HEK293 (cell line): ENCODE results near the gene DISC1.

Source experiments
- CTCF ChIA-PET: fragments of 350-600 bp; formaldehyde crosslinking; extraction: SDS; loops from one replicate; lab custom pipeline; 2021; ENCODE audit warnings: antibody characterized with exemption; lab: Yijun Ruan, JAX
- POLR2A ChIA-PET: fragments of 300-600 bp; formaldehyde crosslinking; extraction: SDS; loops from one replicate; lab custom pipeline; 2020; ENCODE audit warnings: antibody characterized with exemption, inconsistent platforms; lab: Yijun Ruan, JAX
- H3K27ac ChIP-seq: fragments of 200-500 bp; sonication (Bioruptor generic); 2 replicates; pipeline ENCODE4 v1.5.1; 2014; ENCODE audit warnings: low read depth, low read length, control low read depth, inconsistent platforms; ENCODE audit errors: extremely low read depth
- H3K36me3 ChIP-seq, 2 experiments: fragments of 200-500 bp in 1 of 2; sonication (Bioruptor generic) in 1 of 2; 1 replicate in 1 of 2; 2 replicates in 1 of 2; pipeline ENCODE4 v1.5.1; 2014 to 2017; ENCODE audit warnings: inconsistent platforms in 2 of 2, low read length in 2 of 2; ENCODE audit not compliant: control insufficient read depth in 2 of 2, insufficient read depth in 1 of 2
- H3K4me1 ChIP-seq: fragments of 200-500 bp; sonication (Bioruptor generic); 2 replicates; pipeline ENCODE4 v1.5.1; 2014; ENCODE audit warnings: mild to moderate bottlenecking, low read length, inconsistent platforms; ENCODE audit not compliant: control insufficient read depth, insufficient read depth
- H3K4me3 ChIP-seq: 2 replicates; pipeline ENCODE4 v1.5.1; 2011; ENCODE audit warnings: low read depth, mild to moderate bottlenecking, control low read depth, low read length, moderate library complexity
- H3K9me3 ChIP-seq: fragments of 200-500 bp; sonication (Bioruptor generic); 2 replicates; pipeline ENCODE4 v1.5.1; 2014; ENCODE audit warnings: low read depth, low read length, inconsistent platforms; ENCODE audit not compliant: control insufficient read depth, insufficient read depth
- GLI2 ChIP-seq: fragments of 450-650 bp; formaldehyde crosslinking; IDR thresholded peaks from 2 replicates; pipeline ENCODE4; 2017; ENCODE audit warnings: missing biosample characterization, missing genetic modification characterization, low read depth, borderline replicate concordance
- INSM2 ChIP-seq: fragments of 450-650 bp; formaldehyde crosslinking; IDR thresholded peaks from 2 replicates; pipeline ENCODE4 v1.5.1; 2016; ENCODE audit warnings: missing biosample characterization, missing genetic modification characterization
- KLF16 ChIP-seq: fragments of 450-650 bp; formaldehyde crosslinking; IDR thresholded peaks from 2 replicates; pipeline ENCODE4 v1.5.1; 2017; ENCODE audit warnings: missing biosample characterization, missing genetic modification characterization
- SCRT1 ChIP-seq: fragments of 450-650 bp; formaldehyde crosslinking; IDR thresholded peaks from 2 replicates; pipeline ENCODE4 v1.5.1; 2016; ENCODE audit warnings: missing biosample characterization, missing genetic modification characterization, borderline replicate concordance
- SCRT2 ChIP-seq: fragments of 450-650 bp; formaldehyde crosslinking; IDR thresholded peaks from 2 replicates; pipeline ENCODE4 v1.5.1; 2016; ENCODE audit warnings: missing biosample characterization, missing genetic modification characterization
- TRIM28 ChIP-seq: IDR thresholded peaks from 2 replicates; pipeline ENCODE4 v1.6.1; 2011; ENCODE audit warnings: low read length, control low read depth, borderline replicate concordance
- ZEB2 ChIP-seq: fragments of 450-650 bp; formaldehyde crosslinking; IDR thresholded peaks from 2 replicates; pipeline ENCODE4 v1.5.1; 2016; ENCODE audit warnings: missing biosample characterization, missing genetic modification characterization
- ZFHX2 ChIP-seq: fragments of 450-650 bp; formaldehyde crosslinking; conservative IDR thresholded peaks from 2 replicates; pipeline ENCODE4 v1.5.1; 2016; ENCODE audit warnings: missing biosample characterization, missing genetic modification characterization
- ZNF132 ChIP-seq: fragments of 450-650 bp; formaldehyde crosslinking; IDR thresholded peaks from 2 replicates; pipeline ENCODE4 v1.5.1; 2017; ENCODE audit warnings: missing biosample characterization, missing genetic modification characterization, borderline replicate concordance
- ZNF214 ChIP-seq: fragments of 450-650 bp; formaldehyde crosslinking; IDR thresholded peaks from 2 replicates; pipeline ENCODE4 v1.5.1; 2017; ENCODE audit warnings: missing biosample characterization, mild to moderate bottlenecking, missing genetic modification characterization, borderline replicate concordance
- ZNF23 ChIP-seq: fragments of 450-650 bp; formaldehyde crosslinking; IDR thresholded peaks from 2 replicates; pipeline ENCODE4 v1.5.1; 2016; ENCODE audit warnings: missing biosample characterization, missing genetic modification characterization, borderline replicate concordance
- ZNF433 ChIP-seq: fragments of 450-650 bp; formaldehyde crosslinking; IDR thresholded peaks from 2 replicates; pipeline ENCODE4 v1.5.1; 2016; ENCODE audit warnings: missing biosample characterization, missing genetic modification characterization, low read depth
- ZNF561 ChIP-seq: fragments of 450-650 bp; IDR thresholded peaks from 2 replicates; pipeline ENCODE4 v1.5.1; 2018; ENCODE audit warnings: missing biosample characterization, missing genetic modification characterization, borderline replicate concordance
- ZNF621 ChIP-seq: fragments of 450-650 bp; formaldehyde crosslinking; IDR thresholded peaks from 2 replicates; pipeline ENCODE4 v1.5.1; 2017; ENCODE audit warnings: missing biosample characterization, missing genetic modification characterization
- ZNF629 ChIP-seq: fragments of 450-650 bp; formaldehyde crosslinking; IDR thresholded peaks from 2 replicates; pipeline ENCODE4 v1.5.1; 2017; ENCODE audit warnings: missing biosample characterization, missing genetic modification characterization
- ZSCAN30 ChIP-seq: fragments of 450-650 bp; IDR thresholded peaks from 2 replicates; pipeline ENCODE4 v1.5.1; 2018; ENCODE audit warnings: missing biosample characterization, mild to moderate bottlenecking, missing genetic modification characterization, moderate library complexity

Gene DISC1

GRCh38 chr1:231950331-231951128, 323.9 kb downstream of the DISC1 start:
- TF ChIP-seq ZNF214 (tag by site-specific recombination) (no peak), TRIM28 (no peak), INSM2 (tag by site-specific recombination) (no peak), ZFHX2 (tag by site-specific recombination) (0 out of 2 replicates have a peak, but pooled peaks have one; percentile 9), ZSCAN30 (tag by site-specific recombination) (no peak)
- CTCF ChIA-PET: interaction anchor here (0.5 to 1.5 kb wide), 3 partner anchors 8 to 231 kb away, joined by 3 to 7 read pairs (median 3); no protein-coding TSS in a partner anchor
- Histone ChIP-seq H3K36me3 (no peaks in the 10 kb centered on the region), H3K9me3 (no peaks in the 10 kb centered on the region), H3K27ac (no peak overlapping the region), H3K4me1 (peaks cover 10% of the 10 kb centered on the region; the same call in 1 of the 2 replicates), H3K4me3 (no peak overlapping the region)
- POLR2A ChIA-PET: interaction anchor here (1.4 kb wide), 1 partner anchor 16 kb away, joined by 5 read pairs; no protein-coding TSS in a partner anchor

DNA sequence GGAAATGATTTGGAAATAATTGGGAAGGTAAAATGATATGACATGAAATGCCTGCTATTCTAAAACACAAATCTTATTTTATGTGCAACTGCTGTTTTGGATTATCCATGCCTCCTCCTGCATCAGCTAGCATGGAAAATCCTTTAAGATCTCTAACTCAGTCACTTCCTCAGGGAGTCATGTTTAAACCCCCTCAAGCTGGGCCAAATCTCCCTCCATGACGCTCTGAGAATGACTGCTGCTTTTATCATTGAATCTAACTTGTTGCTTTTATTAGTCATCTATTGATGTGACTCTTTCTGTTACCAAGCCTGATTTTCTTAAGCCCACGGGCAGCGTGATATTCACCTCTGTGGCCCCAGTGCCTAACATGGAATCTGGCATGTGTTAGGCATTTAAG, 324.8 kb downstream of the DISC1 start:
- Histone ChIP-seq H3K27ac (no peak overlapping the region), H3K4me1 (peaks cover 10% of the 10 kb centered on the region; the same call in 1 of the 2 replicates), H3K9me3 (no peaks in the 10 kb centered on the region), H3K36me3 (no peaks in the 10 kb centered on the region), H3K4me3 (no peak overlapping the region)
- CTCF ChIA-PET: interaction anchor here (0.6 to 1.5 kb wide), 4 partner anchors 9 to 592 kb away, joined by 3 to 7 read pairs (median 4); no protein-coding TSS in a partner anchor
- TF ChIP-seq SCRT1 (tag by site-specific recombination): 0 out of 2 replicates have a peak, but pooled peaks have one; percentile 21
- no peak for TF ChIP-seq ZNF629 (tag by site-specific recombination)
- TF ChIP-seq SCRT2 (tag by site-specific recombination): peak; percentile 86
- POLR2A ChIA-PET: no interaction called here

GRCh38 chr1:231952154-231952553, 325.6 kb downstream of the DISC1 start:
- no peak for TF ChIP-seq KLF16
- POLR2A ChIA-PET: no interaction called here

GRCh38 chr1:231953660-231954059, 327.1 kb downstream of the DISC1 start:
- no peak for TF ChIP-seq ZNF132 (tag by site-specific recombination)
- no peak for TF ChIP-seq ZNF433 (tag by site-specific recombination)
- TF ChIP-seq GLI2: no peak
- no peak for TF ChIP-seq ZNF23
- TF ChIP-seq ZEB2 (tag by site-specific recombination): no peak
- TF ChIP-seq ZNF561 (tag by site-specific recombination): no peak
- TF ChIP-seq ZNF621 (tag by site-specific recombination): no peak
- H3K9me3 ChIP-seq: no peaks in the 10 kb centered on the region
- no peak overlapping the region for H3K4me3 ChIP-seq
- H3K4me1 ChIP-seq: peaks cover 10% of the 10 kb centered on the region; the same call in 1 of the 2 replicates
- ChIA-PET POLR2A (no interaction called here), CTCF (interaction anchor here (0.7 kb wide), 1 partner anchor 1258 kb away, joined by 3 read pairs; no protein-coding TSS in a partner anchor)
- no peaks in the 10 kb centered on the region for H3K36me3 ChIP-seq
- H3K27ac ChIP-seq: no peak overlapping the region

More at GRCh38 chr1:231952154-231952553, 325.6 kb downstream of the DISC1 start:
- Histone ChIP-seq H3K9me3 (no peaks in the 10 kb centered on the region), H3K27ac (no peak overlapping the region), H3K36me3 (no peaks in the 10 kb centered on the region), H3K4me1 (peaks cover 10% of the 10 kb centered on the region; the same call in 1 of the 2 replicates), H3K4me3 (no peak overlapping the region)
- CTCF ChIA-PET: interaction anchor here (0.7 to 1.5 kb wide), 2 partner anchors 10 to 305 kb away, joined by 3 to 7 read pairs; no protein-coding TSS in a partner anchor
